ENCODE measurements around the gene SFRP5. TPM values are rescaled to one million over a fixed set of nuclear protein-coding genes. Genes with fewer than 3 reads are reported as not detected.

The SFRP5 gene
- total and polyA plus RNA-seq, 2 of the 13 experiments (the other 11 are each of a cell fraction or from before 2014, with no cell fraction given) = 0.32 to 1.7 TPM

DNA sequence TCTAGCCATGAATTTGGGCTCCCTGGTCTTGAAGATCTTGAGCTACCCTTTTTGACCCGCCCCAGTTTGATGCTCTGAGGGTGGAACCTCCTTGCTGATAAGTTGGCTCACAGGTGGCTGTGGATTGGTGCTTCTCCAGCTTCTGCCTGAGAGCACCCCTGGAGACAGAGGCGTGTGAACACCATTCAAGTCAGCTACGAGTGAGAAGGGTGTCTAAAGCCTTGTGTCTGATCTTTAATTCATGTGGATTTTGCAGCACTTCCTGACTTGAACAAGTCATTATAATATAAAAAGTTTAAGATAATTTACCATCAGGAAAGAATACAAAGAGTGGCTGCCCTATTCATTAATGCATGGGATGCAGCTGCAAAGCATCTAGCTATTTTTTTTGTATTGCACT is 40.2 kb upstream of the SFRP5 start:
- BruUV-seq (replicated peaks) = no TSS peak
- H3K27me3 ChIP-seq (ENCODE audit: control insufficient read depth in 1 of 2, insufficient read depth in 2 of 2, low read length in 2 of 2) = peaks cover 4 to 18% of the 10 kb centered on the region in 2 experiments
- no peak overlapping the region for H3K4me3 ChIP-seq (replicated peaks in 1 of 3; ENCODE audit: insufficient read depth in 1 of 3, low read depth in 2 of 3, low read length in 3 of 3)
- in situ Hi-C loops (cut with HindIII; ENCODE audit: extremely low pct_ligation_motif_present, low pct_unique_long_range_greater_than_20kb) = no loop called here
- ChIA-PET CTCF (ENCODE audit: low intra/inter-chr PET ratio, low total read pairs) (no interaction called here), POLR2A (no interaction called here)
- ATAC-seq (no peak), DNase-seq (ENCODE audit: low spot score) (no peak), FAIRE-seq (no peak)
- H3K4me1 ChIP-seq (ENCODE audit: insufficient read depth, low read length) = peaks cover 13% of the 10 kb centered on the region
- no peaks in the 10 kb centered on the region for H4K20me1 ChIP-seq (ENCODE audit: insufficient read depth, low read length)
- H3K9ac ChIP-seq (ENCODE audit: insufficient read depth, low read depth, low read length) = no peak overlapping the region
- 9% methylated on average over 3 of the region's 3 CpGs for WGBS (ENCODE audit: low lambda C conversion rate)
- H3K79me2 ChIP-seq (ENCODE audit: insufficient read depth, low read length) = no peaks in the 10 kb centered on the region
- intact Hi-C loops (cut with micrococcal nuclease; ENCODE audit: unreplicated experiment) = no loop called here
- TF ChIP-seq ZNF34 (CRISPR knock-in tag; IDR thresholded peaks at IDR 0.05; ENCODE audit: borderline replicate concordance) (no peak), STAT5B (CRISPR knock-in tag; IDR thresholded peaks at IDR 0.05) (no peak), MIXL1 (CRISPR knock-in tag; IDR thresholded peaks at IDR 0.05) (no peak)
- H3K4me2 ChIP-seq (ENCODE audit: low read depth, low read length) = no peak overlapping the region
- H3K36me3 ChIP-seq (replicated peaks in 1 of 2; ENCODE audit: control insufficient read depth in 1 of 2, insufficient read depth in 2 of 2, low read length in 2 of 2) = no peaks in the 10 kb centered on the region
- no peaks in the 10 kb centered on the region for H3K9me3 ChIP-seq (ENCODE audit: low read length)
- H3K27ac ChIP-seq (ENCODE audit: extremely low read length, insufficient read depth, low read length) = no peak overlapping the region
- no peak overlapping the region for H2AFZ ChIP-seq (ENCODE audit: low read length)

DNA sequence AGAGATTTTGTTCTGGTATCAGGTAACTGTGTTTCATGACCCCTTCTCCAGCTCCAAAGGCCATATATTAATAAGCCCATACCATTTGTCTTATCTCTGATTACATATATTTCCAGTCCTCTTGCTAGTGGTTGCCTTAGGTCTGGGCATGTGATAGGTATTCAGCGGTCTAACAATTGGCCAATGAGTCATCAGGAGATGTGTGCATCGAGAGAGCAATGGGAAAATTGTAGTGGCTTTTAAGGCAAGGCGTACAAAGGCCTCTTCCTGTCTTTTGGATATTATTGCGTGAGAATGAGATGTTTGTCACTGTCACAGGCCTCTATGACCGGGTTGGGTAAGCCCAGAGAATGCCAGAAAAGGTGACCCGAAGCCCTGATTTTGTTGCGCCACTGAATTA is 38.6 kb upstream of the SFRP5 start:
- H3K4me1 ChIP-seq (ENCODE audit: insufficient read depth, low read length) = peaks cover 13% of the 10 kb centered on the region
- no peak overlapping the region for H3K4me3 ChIP-seq (replicated peaks in 1 of 3; ENCODE audit: insufficient read depth in 1 of 3, low read depth in 2 of 3, low read length in 3 of 3)
- WGBS (ENCODE audit: low lambda C conversion rate) = 11% methylated on average over 7 of the region's 7 CpGs
- no peaks in the 10 kb centered on the region for H4K20me1 ChIP-seq (ENCODE audit: insufficient read depth, low read length)
- no peaks in the 10 kb centered on the region for H3K9me3 ChIP-seq (ENCODE audit: low read length)
- H2AFZ ChIP-seq (ENCODE audit: low read length) = no peak overlapping the region
- ATAC-seq (no peak), FAIRE-seq (no peak), DNase-seq (ENCODE audit: low spot score) (peak; percentile 9)
- CTCF ChIA-PET (ENCODE audit: low intra/inter-chr PET ratio, low total read pairs) = no interaction called here
- BruUV-seq (replicated peaks) = no TSS peak
- TF ChIP-seq, protein P1, sequence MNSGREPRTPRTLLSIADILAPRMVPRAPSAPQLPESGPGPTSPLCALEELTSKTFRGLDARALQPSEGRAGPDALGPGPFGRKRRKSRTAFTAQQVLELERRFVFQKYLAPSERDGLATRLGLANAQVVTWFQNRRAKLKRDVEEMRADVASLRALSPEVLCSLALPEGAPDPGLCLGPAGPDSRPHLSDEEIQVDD (CRISPR knock-in tag; IDR thresholded peaks at IDR 0.05; ENCODE audit: borderline replicate concordance) = no peak
- peak; percentile 45 for TF ChIP-seq FOSL2 (CRISPR knock-in tag; IDR thresholded peaks at IDR 0.05)
- no peaks in the 10 kb centered on the region for H3K36me3 ChIP-seq (replicated peaks in 1 of 2; ENCODE audit: control insufficient read depth in 1 of 2, insufficient read depth in 2 of 2, low read length in 2 of 2)
- no peaks in the 10 kb centered on the region for H3K79me2 ChIP-seq (ENCODE audit: insufficient read depth, low read length)
- H3K27me3 ChIP-seq (ENCODE audit: control insufficient read depth in 1 of 2, insufficient read depth in 2 of 2, low read length in 2 of 2) = peaks cover 4 to 16% of the 10 kb centered on the region in 2 experiments
- POLR2A ChIA-PET = no interaction called here
- intact Hi-C loops (cut with micrococcal nuclease; ENCODE audit: unreplicated experiment) (no loop called here), in situ Hi-C loops (cut with HindIII; ENCODE audit: extremely low pct_ligation_motif_present, low pct_unique_long_range_greater_than_20kb) (no loop called here)
- no peak overlapping the region for H3K4me2 ChIP-seq (ENCODE audit: low read depth, low read length)
- H3K9ac ChIP-seq (ENCODE audit: insufficient read depth, low read depth, low read length) = no peak overlapping the region
- no peak overlapping the region for H3K27ac ChIP-seq (ENCODE audit: extremely low read length, insufficient read depth, low read length)
